Fibroblast of the aortic adventitia (primary cell): ENCODE results near the gene THRB. TPM values are rescaled to one million over a fixed set of nuclear protein-coding genes. Genes with fewer than 3 reads are reported as not detected.

Experiments
- DNase-seq: peaks from one replicate; pipeline ENCODE4 v3.0.0-alpha.2; 2010; ENCODE audit warnings: low read depth
- H3K4me3 ChIP-seq: 2 replicates; pipeline ENCODE4 v1.5.1; 2011; ENCODE audit warnings: low read depth, mild to moderate bottlenecking, control low read depth, low read length, moderate library complexity
- total RNA-seq: library from RNA; depleted of rRNA; stranded (reverse); fragments of >200 nt; gene quantifications from 2 replicates; pipeline ENCODE4 v1.2.3, GENCODE V29; 2012; ENCODE audit warnings: low replicate concordance
- TF ChIP-seq, protein P1 (sequence below): IDR thresholded peaks from 2 replicates; pipeline ENCODE4 v1.5.1; 2011; ENCODE audit warnings: mild to moderate bottlenecking, low read length, control low read depth, inconsistent platforms; ENCODE audit not compliant: insufficient read depth

Gene THRB
- total RNA-seq, 1 donor: 4.7 TPM

DNA sequence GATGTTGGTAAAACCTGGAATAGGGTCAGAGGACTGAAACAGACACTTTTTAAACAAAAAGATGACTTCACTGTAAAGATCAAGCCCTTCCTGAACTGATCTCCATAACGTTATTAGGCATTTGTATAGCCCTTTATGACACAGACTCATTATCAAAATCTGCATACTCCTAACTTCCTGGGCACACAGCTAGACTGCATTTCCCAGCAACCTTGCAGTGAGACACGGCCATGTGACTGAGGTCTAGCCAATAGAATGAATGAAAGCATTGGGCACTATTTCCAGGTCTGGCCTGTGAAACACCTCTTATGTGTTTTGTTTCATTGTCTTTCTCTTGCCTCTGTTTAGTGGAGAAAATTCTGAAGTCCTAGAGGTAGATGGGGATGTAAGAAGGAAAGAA, 279.1 kb downstream of the THRB start:
- no peak for DNase-seq
- no peak overlapping the region for H3K4me3 ChIP-seq
- TF ChIP-seq, protein P1, sequence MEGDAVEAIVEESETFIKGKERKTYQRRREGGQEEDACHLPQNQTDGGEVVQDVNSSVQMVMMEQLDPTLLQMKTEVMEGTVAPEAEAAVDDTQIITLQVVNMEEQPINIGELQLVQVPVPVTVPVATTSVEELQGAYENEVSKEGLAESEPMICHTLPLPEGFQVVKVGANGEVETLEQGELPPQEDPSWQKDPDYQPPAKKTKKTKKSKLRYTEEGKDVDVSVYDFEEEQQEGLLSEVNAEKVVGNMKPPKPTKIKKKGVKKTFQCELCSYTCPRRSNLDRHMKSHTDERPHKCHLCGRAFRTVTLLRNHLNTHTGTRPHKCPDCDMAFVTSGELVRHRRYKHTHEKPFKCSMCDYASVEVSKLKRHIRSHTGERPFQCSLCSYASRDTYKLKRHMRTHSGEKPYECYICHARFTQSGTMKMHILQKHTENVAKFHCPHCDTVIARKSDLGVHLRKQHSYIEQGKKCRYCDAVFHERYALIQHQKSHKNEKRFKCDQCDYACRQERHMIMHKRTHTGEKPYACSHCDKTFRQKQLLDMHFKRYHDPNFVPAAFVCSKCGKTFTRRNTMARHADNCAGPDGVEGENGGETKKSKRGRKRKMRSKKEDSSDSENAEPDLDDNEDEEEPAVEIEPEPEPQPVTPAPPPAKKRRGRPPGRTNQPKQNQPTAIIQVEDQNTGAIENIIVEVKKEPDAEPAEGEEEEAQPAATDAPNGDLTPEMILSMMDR: no peak

DNA sequence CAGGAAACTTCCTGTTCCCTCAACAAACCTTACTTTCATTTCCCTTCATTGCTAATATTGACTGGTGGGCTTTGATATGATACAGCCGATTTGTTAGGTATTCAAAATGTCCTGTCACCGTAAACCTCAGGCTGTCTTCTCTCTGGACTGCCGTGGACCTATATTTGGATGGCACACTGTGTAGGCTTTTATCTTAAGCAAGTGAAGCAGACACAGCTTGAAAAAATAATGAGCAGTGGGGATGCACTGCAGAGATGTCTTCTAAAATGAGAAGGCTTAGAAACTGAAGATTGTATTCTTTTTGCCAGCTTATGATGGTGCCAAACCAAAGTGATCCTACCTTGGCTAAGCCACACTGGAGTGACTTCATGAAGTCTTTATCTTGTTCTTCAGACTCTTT, 283.3 kb downstream of the THRB start:
- DNase-seq: no peak
- no peak overlapping the region for H3K4me3 ChIP-seq
- TF ChIP-seq, protein P1: no peak

DNA sequence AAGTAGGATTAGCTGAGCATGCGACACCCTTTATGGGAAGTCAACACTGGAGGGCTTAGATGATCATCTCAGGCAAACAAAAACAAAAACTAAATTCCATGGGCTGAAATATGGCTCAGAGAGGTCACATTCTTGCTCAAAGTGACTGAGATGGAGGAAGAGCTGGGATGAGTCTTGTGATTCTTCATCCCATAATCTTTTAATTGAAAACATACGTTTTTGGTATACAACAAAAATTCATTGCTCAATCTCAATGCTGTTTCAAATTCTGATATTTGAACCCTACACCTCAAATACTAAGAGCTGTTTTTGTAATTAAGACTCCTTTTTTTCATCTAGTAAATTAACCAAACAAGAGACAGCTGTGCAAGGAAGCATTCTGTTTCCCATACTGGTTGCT, 292.6 kb downstream of the THRB start:
- DNase-seq: no peak
- no peak overlapping the region for H3K4me3 ChIP-seq
- TF ChIP-seq, protein P1: no peak

DNA sequence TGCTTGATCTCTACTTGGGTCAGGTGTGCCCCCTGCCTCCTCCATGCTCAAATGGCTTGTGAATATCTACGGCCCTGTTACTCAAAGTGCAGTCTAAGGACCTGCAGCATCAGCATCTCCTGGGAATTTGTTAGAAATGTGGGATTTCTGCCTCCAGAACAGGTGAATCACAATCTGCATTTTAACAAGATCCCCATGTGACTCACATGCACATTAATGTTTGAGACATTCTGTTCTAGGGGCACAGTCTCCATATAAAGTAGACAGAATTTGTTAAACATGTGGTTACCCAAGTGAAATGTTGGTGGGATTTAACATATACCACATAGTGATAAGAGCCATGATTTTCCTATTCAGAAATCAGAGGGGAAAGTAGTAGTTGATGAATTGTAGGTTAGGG, 293.3 kb downstream of the THRB start:
- TF ChIP-seq, protein P1: no peak
- no peak for DNase-seq
- H3K4me3 ChIP-seq: no peak overlapping the region

DNA sequence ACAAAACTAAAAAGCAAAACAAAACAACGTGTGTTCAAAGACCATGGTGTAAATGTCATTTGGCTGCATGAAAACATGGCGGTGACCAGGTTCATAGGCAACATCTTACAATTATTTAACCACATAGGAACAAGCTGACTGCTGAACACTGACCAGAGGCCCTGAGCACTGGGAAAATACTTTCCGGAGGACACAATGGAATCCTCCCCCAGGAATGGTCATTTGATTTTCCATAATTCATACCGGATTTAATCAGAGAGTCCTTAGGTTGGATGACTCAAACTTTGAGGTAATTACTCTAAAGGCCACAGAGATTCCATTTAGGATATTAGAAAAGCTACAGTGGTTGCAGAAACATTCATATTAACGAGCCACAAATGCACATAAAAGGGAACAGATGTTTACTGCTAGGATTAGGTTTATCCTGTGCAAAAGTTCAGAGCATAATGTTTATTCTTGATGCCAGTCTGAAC, 294.8 kb downstream of the THRB start:
- H3K4me3 ChIP-seq: no peak overlapping the region
- TF ChIP-seq, protein P1: no peak
- DNase-seq: no peak

DNA sequence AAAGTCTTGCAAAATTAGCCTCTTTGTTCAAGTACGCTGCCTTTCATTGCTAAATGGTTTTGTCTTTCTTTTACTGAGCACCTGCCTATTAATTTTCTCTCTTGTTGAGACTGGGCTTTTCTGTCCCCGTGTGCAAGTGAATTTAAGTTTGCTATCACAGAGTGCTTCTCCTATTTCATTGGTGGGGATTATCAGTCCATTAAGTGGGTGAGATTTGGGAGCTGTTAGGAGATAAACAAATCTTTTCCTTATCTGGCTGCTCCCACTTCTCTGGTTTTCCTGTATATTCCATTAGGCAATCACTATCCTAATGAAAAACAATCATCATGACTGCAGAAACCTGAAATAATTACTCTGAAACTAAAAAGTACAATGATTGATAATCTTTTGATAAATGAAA, 295.4 kb downstream of the THRB start:
- no peak overlapping the region for H3K4me3 ChIP-seq
- TF ChIP-seq, protein P1: no peak
- DNase-seq: no peak

DNA sequence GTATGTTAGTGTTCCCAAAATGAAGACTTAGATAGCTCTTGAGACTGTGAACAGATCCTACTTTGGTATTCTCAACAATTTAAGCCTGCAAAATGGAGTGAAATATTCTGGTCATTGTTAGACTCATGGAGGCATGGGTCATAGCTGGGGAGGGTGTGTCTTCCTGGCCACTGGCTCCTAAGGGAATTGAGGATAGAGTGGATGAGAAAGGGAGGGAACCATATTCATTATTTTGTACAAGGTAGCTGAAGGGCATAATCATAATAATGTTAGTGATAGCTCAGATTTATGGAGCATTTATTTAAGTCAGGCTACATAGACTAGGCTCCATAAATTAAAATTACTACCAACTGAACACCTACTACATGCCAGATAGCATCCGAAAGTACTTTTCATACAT, 295.9 kb downstream of the THRB start:
- TF ChIP-seq, protein P1: no peak
- H3K4me3 ChIP-seq: no peak overlapping the region
- DNase-seq: no peak
